NCI-H345 treated with DMSO at 0.1 percent for 48 hours (cell line): ENCODE data around the gene SELENOW.
"Not testable (repeated sequence)": the region's sequence is repeated elsewhere in the genome, so short reads cannot be mapped to it uniquely, and the experiment has no call there.

Experiments used
- DNase-seq: peaks from one replicate; lab custom pipeline; 2025; ENCODE audit not compliant: unreplicated experiment; lab: John Stamatoyannopoulos, UW

SELENOW gene

GRCh38 chr19:47781590-47782262, 3.2 kb downstream of the SELENOW start:
- no peak for DNase-seq

DNA sequence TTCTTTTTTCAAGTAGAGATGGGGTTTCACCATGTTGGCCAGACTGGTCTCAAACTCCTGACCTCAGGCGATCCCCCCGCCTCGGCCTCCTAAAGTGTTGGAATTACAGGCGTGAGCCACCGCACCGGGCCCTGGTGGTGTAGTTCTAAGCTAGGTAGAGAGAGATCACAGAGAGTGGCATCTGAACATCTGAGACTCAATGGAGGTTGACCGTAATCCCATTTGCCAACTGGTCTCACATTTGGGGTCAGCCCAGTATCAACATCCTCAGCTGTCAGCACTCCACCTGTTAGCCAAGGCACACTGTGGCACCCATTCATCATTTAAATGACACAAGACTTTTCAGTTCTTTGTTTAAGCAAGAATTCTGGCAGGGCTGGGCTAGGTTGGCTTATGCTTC, 8.1 kb downstream of the SELENOW start:
- no peak for DNase-seq

GRCh38 chr19:47787307-47787706, 8.8 kb downstream of the SELENOW start:
- DNase-seq = not testable (repeated sequence)

DNA sequence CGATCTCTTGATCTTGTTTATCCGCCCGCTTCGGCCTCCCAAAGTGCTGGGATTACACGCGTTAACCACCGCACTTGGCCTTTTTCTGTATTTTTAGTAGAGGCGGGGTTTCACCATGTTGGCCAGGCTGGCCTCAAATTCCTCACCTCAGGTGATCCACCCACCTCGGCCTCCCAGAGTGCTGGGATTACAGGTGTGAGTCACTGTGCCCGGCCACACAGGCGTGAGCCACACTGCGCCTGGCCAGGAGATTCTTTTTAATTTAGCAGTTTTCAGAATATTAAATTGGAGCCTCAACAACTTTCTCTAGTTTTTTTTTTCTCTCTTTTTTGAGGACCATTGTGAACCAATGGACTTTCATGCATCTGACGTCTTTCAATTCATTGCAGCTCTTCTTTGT, 11.3 kb downstream of the SELENOW start:
- DNase-seq = not testable (repeated sequence)

DNA sequence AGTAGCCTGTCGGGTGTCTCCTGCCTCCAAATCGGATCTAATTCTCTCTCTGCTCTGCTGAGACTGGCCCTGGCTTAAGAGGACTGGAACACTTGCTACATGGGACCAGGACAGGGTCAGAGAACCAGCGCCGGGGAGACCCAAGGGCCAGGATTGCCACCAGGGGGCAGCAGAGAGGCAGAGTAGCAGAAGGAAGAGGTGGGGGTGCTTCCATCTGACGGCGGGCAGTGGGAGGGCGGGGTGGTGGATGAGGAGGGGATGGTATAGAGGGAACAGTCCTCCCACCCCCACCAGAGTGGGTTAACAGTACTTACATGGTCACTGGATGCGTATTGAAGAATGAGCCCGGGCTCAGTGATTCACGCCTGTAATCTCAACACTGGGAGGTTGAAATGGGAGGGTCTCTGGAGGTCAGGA, 11.9 kb downstream of the SELENOW start:
- DNase-seq = no peak

DNA sequence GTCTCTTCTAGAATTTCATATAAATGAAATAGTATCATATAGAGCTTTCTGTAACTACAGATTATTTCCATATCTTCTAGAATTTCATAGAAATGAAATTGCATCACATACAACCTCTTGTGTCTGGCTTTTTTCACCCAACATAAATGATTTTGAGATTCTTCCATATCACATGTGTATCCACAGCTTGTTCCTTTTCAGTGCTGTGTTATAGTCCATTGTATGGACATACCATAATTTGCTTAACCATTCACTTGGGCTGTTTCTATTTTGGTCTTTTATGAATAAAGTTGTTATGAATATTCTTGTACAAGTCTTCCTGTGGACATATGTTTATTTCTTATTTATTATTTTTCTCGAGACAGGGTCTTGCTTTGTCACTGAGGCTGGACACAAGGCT, 14.1 kb downstream of the SELENOW start:
- DNase-seq = no peak

- no peak for DNase-seq
Measured at GRCh38 chr19:47794526-47794925, 16.0 kb downstream of the SELENOW start.

GRCh38 chr19:47796785-47797184, 18.3 kb downstream of the SELENOW start:
- no peak for DNase-seq

- DNase-seq = no peak
Measured at GRCh38 chr19:47797996-47798903, 19.7 kb downstream of the SELENOW start.

- no peak for DNase-seq
Measured at GRCh38 chr19:47798904-47799266, 20.4 kb downstream of the SELENOW start.

DNA sequence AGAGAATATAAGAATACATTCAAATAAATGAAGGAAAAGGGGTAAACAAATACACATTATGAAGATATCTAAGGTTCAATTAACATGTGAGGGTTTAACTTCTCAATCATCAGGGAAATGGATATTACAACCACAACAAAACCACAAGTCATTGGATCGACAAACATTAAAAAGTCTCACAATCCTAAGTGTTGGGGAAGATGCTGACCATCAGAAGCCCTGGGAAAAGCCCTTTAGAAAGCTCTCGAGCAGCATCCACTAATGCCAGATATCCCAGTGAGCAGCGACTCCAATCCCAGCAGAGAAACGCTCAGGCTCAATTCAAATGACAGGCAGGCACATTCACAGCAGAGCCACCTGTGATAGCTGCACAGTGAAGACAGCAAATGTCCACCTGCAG, 22.8 kb downstream of the SELENOW start:
- no peak for DNase-seq

GRCh38 chr19:47802521-47803043, 24.1 kb downstream of the SELENOW start:
- DNase-seq = no peak

- not testable (repeated sequence) for DNase-seq
Measured at GRCh38 chr19:47803148-47803547, 24.6 kb downstream of the SELENOW start.

DNA sequence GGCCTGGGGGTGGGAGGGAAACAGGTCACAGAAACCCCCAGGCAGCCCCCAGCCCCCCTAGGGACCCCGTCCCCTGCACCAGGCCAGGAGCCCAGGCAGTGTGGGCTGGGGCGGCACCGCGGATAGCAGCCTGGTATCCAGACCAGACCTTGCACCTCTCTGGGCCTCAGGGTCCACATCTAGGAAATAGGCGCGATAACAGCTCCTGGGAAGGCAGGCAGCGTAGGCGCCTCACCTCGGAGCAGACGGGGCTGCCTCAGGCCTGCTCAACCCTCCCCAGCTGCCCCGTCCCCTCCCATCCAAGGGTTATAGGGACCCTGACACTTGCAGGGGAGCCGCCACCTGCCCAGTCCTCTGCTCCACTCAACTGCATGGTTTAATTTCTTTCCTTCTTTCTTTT, 25.2 kb downstream of the SELENOW start:
- DNase-seq = not testable (repeated sequence)

- DNase-seq = not testable (repeated sequence)
Measured at GRCh38 chr19:47804451-47804850, 25.9 kb downstream of the SELENOW start, which contains the start of gene TPRX1. Gene TPRX1, minus strand, starts transcription at chr19:47804551. Its CDS starts 12 bp downstream, at chr19:47804539.

GRCh38 chr19:47805313-47805712, 26.8 kb downstream of the SELENOW start:
- no peak for DNase-seq

- no peak for DNase-seq
Measured at GRCh38 chr19:47806435-47806834, 27.9 kb downstream of the SELENOW start.

- no peak for DNase-seq
Measured at GRCh38 chr19:47813304-47813994, 34.9 kb downstream of the SELENOW start.

- DNase-seq = no peak
Measured at GRCh38 chr19:47813995-47814328, 35.5 kb downstream of the SELENOW start.

DNA sequence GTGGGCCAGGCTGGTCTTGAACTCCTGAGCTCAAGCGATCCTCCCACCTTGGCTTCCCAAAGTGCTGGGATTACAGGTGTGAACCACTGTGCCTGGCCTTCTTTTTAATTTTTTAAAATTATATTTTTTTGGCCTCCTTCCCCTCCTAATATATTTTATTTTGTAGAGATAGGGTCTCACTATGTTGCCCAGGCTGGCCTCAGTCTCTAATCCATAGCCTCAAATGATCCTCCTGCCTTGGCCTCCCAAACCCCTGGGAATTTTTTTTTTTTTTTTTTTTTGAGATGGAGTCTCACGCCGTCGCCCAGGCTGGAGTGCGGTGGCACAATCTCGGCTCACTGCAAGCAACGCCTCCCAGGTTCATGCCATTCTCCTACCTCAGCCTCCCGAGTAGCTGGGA, 37.8 kb downstream of the SELENOW start:
- DNase-seq = not testable (repeated sequence)

GRCh38 chr19:47818221-47818620, 39.7 kb downstream of the SELENOW start:
- not testable (repeated sequence) for DNase-seq
